Stomach (tissue), 4 donors: Measurements from ENCODE around the gene PPP2R2B.

ENCODE experiments used
- CTCF ChIP-seq, 7 experiments: fragments of 450-650 bp in 4 of 7; fragments of 200-600 bp in 3 of 7; sonication (generic) in 3 of 7; IDR thresholded peaks; one replicate each; pipeline ENCODE4 v1.5.1; 2016 to 2019; ENCODE audit warnings: antibody characterized with exemption in 7 of 7, control low read depth in 2 of 7, mild to moderate bottlenecking in 1 of 7
- EP300 ChIP-seq: sonication (generic); formaldehyde crosslinking; IDR thresholded peaks from one replicate; pipeline ENCODE4 v1.6.1; 2017; ENCODE audit warnings: antibody characterized with exemption
- POLR2A ChIP-seq, 4 donors: fragments of 450-650 bp; IDR thresholded peaks; one replicate each; pipeline ENCODE4 v1.6.1; 2016; ENCODE audit warnings: antibody characterized with exemption in 4 of 4, control low read depth in 2 of 4, mild to moderate bottlenecking in 1 of 4, moderate library complexity in 1 of 4
- POLR2AphosphoS5 ChIP-seq, 3 donors: sonication (generic); formaldehyde crosslinking; IDR thresholded peaks; one replicate each; pipeline ENCODE4 v1.6.1; 2016; ENCODE audit warnings: antibody characterized with exemption in 3 of 3

- TF ChIP-seq CTCF (IDR thresholded peaks at IDR 0.05) (no peak), POLR2A (IDR thresholded peaks at IDR 0.05) (no peak), POLR2AphosphoS5 (IDR thresholded peaks at IDR 0.05) (no peak), EP300 (no peak)
Measured at GRCh38 chr5:146832985-146833732, 45.4 kb downstream of the PPP2R2B start.
